ENCODE results near the gene SLC35F1. TPM values are rescaled to one million over a fixed set of nuclear protein-coding genes. Genes with fewer than 3 reads are reported as not detected.

SLC35F1 gene
- total RNA-seq, 2 donors from 2014 or later = 1.1 to 1.3 TPM

GRCh38 chr6:117928833-117929232, 21.8 kb downstream of the SLC35F1 start:
- TF ChIP-seq CTCF (IDR thresholded peaks at IDR 0.05) = no peak
- Histone ChIP-seq H3K27me3 (no peaks in the 10 kb centered on the region), H3K4me3 (no peak overlapping the region), H3K27ac (no peak overlapping the region), H3K9me3 (peaks cover 0 to 10% of the 10 kb centered on the region in 2 donors), H3K36me3 (no peaks in the 10 kb centered on the region), H3K4me1 (no peaks in the 10 kb centered on the region)
- DNase-seq (ENCODE audit: low spot score) = no peak

DNA sequence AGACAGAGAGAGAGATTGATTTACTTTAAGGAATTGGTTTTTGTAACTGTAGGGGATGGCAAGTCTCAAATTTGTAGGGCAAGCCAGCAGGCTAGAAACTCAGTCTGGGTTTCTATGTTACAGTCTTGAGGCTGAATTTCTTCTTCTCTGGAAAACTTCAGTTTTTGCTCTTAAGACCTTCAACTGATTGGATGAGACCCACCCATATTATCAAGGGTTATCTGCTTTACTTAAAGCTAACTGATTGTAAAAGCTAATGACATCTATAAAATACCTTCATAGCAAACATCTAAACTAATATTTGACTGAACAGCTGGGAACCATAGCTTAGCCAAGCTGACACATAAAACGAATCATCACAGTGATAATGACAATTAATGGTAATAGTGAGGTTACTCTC, 22.4 kb downstream of the SLC35F1 start:
- Histone ChIP-seq H3K36me3 (no peaks in the 10 kb centered on the region), H3K27ac (no peak overlapping the region), H3K4me3 (no peak overlapping the region), H3K4me1 (no peaks in the 10 kb centered on the region), H3K27me3 (no peaks in the 10 kb centered on the region), H3K9me3 (peaks cover 0 to 10% of the 10 kb centered on the region in 2 donors)
- DNase-seq (ENCODE audit: low spot score) = no peak
- no peak for TF ChIP-seq CTCF (IDR thresholded peaks at IDR 0.05)

DNA sequence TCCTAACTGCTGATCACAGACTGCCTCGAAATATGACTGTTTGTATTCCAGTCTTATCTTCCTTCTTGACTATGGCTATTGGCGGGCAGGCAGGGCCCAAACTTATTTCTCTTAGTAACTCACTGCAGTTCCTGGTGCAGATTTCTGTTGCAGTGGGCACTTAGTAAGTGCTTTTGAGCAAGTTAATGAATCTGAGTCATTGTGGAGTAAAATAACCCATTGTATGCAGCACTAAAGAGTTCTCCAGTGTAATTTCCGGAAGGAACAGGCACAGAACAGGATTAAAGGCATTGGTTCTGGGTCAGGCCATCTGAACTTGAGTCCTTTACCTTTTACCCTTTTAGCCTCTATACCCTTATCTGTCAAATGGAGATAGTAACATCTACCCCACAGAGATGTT, 23.6 kb downstream of the SLC35F1 start:
- Histone ChIP-seq H3K4me1 (no peaks in the 10 kb centered on the region), H3K9me3 (peaks cover 0 to 10% of the 10 kb centered on the region in 2 donors), H3K27me3 (no peaks in the 10 kb centered on the region), H3K4me3 (no peak overlapping the region), H3K36me3 (no peaks in the 10 kb centered on the region), H3K27ac (no peak overlapping the region)
- no peak for DNase-seq (ENCODE audit: low spot score)
- TF ChIP-seq CTCF (IDR thresholded peaks at IDR 0.05) = no peak

DNA sequence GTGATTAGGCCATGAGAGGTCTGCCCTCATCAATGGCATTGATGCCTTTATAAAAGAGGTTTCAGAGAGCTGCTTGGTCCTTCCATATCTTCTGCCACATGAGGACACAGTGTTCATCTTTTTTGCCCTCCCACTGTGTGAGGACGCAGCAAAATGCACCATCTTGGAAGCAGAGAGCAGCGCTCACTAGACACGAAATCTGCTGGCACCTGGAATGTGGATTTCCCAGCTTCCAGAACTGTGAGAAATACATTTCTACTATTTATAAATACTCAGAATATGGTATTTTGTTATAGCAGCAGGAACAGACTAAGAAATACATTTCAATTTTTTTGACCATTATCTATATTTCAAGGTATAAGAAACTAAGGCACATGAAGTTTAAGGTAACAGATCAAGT, 24.9 kb downstream of the SLC35F1 start:
- no peaks in the 10 kb centered on the region for H3K4me1 ChIP-seq
- H3K9me3 ChIP-seq = peaks cover 0 to 10% of the 10 kb centered on the region in 2 donors
- no peaks in the 10 kb centered on the region for H3K36me3 ChIP-seq
- no peak overlapping the region for H3K27ac ChIP-seq
- TF ChIP-seq CTCF (IDR thresholded peaks at IDR 0.05) = no peak
- no peaks in the 10 kb centered on the region for H3K27me3 ChIP-seq
- H3K4me3 ChIP-seq = no peak overlapping the region
- no peak for DNase-seq (ENCODE audit: low spot score)

DNA sequence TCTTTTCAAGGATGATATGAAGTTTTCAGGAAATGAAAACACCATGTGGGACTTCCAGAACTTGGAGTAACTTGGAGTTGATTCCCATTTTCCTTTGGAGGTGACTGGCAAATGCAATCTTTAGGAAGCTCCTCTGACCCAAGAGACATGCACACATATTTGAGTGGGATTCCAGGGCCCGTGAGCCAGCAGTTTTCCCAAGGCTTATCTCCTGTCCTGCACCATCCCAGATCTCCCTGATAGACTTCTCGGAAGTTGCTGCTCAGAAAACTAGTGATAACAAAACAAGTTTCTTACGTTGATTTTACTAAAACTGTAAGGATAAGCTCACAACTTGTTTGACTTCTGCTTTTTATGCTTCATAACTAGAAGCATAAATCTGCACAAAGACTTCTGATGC, 25.6 kb downstream of the SLC35F1 start:
- no peak for TF ChIP-seq CTCF (IDR thresholded peaks at IDR 0.05)
- Histone ChIP-seq H3K9me3 (peaks cover 0 to 10% of the 10 kb centered on the region in 2 donors), H3K4me1 (no peaks in the 10 kb centered on the region), H3K27ac (no peak overlapping the region), H3K4me3 (no peak overlapping the region), H3K36me3 (no peaks in the 10 kb centered on the region), H3K27me3 (no peaks in the 10 kb centered on the region)
- no peak for DNase-seq (ENCODE audit: low spot score)

GRCh38 chr6:117933471-117933870, 26.4 kb downstream of the SLC35F1 start:
- TF ChIP-seq CTCF (IDR thresholded peaks at IDR 0.05) = no peak
- no peak for DNase-seq (ENCODE audit: low spot score)
- Histone ChIP-seq H3K9me3 (peaks cover 0 to 6% of the 10 kb centered on the region in 2 donors), H3K4me1 (no peaks in the 10 kb centered on the region), H3K4me3 (no peak overlapping the region), H3K27ac (no peak overlapping the region), H3K36me3 (no peaks in the 10 kb centered on the region), H3K27me3 (no peaks in the 10 kb centered on the region)
